HG03139 (cell line): ENCODE data around the gene CDC42BPA.

Experiments used
- ATAC-seq: cut with Tn5 transposase; IDR thresholded peaks from one replicate; pipeline ENCODE4 v1.9.1; 2021; ENCODE audit not compliant: unreplicated experiment

The CDC42BPA gene

DNA sequence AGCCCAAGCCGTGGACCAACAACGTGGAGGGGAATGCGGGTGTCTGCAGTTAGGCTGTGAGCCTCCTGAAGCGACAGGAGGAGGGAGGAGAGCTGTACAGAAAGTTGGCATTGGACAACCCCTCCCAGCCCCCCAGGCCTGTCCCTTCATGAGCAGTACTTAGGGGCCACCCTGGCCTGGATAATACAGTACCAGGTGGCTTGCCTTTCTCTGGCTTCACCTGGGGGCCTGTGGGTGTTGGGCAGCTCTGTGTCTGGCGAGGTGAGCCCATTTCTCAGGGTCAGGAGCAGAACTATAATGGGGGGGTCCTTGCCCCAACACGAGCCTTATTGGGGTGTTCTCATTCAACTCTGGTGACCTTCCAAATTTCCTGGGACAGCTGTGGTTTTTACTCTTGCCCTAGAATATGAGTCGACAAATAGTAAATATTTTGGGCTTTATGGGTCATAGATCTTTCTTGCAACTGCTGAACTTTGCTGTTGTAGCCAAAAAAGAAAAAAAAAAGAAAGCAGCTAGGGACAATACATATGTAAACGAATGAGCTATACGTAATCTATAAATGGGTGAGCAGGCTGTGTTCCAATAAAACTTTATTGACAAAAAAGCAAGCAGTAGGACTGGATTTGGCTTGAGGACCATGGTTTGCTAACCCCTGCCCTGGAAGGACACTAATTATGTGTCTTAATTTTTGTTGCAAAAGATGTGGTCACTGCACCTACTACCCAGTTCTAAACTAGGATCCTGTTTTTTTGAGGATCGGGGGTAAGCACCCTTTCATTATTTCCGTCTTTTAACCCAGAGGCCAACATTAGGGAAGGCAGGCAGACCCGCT lies 366.8 kb downstream of the CDC42BPA start:
- no peak for ATAC-seq

DNA sequence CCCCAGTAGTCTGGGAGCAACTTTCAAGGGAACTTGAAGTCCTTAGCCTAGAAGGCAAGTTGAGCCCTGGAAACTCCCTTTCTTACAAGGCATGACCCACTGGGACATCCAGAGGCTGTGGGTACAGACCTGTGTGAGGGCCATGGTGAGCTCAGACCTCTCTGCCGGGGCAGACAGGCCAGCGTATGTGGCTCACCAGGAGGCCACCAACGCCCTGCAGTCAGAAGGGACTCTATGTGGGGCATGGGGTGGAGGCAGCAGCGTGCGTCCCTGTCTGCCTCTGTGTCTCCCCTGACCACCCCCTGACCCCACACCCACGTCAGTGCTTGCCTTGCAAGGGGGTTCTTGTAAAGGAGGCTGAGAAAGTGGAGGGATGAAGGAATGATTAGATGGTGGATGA lies 367.4 kb downstream of the CDC42BPA start:
- ATAC-seq: no peak

DNA sequence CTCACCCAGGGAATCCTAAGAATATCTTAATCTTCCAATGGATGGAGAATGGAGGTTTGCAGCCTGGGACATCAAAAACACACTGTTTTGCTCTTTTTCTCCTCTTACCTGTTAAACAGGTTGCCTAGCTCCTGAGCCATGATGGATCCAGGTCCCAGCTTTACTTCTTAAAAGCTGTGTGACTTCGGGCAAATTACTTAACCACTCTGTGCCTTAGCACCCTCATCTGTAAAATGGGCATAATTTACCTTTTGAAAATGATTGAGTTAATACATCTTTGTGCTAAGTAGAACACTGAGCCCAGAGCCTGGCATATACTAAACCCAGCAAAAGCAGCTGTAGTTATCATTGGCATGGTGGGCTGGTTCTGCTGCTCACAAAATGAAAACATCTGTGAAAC lies 368.0 kb downstream of the CDC42BPA start:
- ATAC-seq: no peak

DNA sequence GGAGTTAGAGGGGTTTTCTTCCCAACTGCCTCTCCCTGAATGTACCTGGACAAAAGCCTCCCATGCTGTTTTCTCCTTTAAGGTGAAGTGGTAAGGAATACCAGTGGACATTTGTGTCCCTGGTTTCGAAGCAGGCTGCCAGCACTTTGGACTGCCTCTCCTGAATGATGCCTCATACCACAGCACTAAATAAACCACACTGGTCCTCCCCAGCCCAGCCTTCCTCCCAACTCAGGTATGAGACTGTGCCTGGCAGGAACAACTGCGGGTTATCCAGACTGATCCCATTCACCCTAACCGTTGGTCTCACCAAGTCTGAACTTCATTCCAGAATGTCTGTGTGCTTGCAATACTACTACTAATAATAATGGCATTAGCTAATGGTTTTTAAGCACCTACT lies 368.9 kb downstream of the CDC42BPA start:
- no peak for ATAC-seq

DNA sequence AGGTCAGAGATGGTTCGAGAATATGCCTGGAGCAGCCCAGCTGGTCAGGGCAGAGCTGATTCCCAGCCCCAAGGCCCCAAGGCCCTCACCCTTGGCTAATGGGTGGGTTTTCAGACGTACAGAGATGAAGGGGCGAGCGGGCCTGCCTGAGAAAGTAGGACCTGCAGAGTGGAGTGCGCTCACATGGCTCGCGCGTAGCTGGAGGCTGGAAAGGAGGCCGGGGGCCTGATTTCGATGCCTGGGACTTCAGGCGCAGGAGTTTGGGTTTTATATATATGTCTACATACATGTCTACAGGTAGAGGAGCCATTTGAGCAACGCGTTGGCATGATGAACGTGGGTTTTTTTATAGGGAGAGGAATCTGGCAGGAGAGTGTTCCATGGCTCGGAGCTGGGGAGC lies 369.3 kb downstream of the CDC42BPA start:
- no peak for ATAC-seq

DNA sequence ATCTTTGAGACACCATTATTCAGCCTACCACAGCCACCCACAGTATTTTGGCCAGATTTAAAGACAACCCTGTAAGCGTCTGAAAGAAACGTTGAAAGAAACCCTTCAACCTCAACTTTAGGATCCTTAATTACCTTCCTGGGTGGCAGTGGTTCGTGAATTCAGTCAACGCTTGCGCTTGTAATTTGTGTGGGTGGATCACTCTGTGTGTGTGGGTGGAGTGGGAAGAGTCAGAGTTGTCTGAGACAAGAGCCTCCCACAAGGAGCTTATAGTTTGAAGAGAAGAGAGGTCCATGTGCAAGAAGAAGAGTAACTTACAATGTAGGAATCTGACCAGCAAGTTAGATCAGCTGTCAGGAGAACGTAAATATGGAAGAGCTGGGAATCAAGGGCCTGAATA lies 369.8 kb downstream of the CDC42BPA start:
- ATAC-seq: no peak

DNA sequence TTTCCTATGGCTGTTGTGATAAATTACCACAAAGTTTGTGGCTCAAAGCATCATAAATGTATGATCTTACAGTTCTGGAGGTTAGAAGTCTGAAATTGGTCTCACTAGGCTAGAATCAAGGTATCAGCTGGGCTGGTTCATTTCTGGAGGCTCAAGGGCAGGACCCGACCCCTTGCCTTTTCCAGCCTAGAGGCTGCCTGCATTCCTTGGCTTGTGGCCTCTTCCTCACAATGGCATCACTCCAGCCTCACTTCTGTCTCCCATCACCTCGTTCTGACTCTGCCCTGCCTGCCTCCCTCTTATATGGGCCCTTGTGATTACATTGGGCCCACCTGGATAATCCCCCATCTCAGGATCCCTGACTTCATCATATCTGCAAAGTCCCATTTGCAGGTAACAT lies 370.2 kb downstream of the CDC42BPA start:
- no peak for ATAC-seq

DNA sequence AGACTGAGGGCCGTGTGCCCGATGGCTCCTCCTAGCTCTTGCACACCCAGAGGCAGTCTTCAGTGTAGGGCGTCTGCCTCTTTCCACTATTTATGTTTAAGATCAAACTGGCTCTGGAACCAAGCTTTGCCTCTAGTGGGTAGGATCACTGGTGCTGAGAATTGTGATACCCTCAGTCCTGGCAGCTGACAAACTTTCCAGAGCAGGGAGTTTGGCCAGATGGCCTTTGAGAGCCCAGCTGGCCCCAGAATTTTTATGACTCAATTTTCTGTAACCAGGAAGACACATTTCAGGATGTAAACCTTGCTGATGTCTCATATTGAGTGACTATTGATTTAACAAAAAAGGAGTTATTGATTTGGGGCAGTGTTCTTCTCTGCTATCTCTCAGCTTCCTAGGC lies 371.5 kb downstream of the CDC42BPA start:
- no peak for ATAC-seq

DNA sequence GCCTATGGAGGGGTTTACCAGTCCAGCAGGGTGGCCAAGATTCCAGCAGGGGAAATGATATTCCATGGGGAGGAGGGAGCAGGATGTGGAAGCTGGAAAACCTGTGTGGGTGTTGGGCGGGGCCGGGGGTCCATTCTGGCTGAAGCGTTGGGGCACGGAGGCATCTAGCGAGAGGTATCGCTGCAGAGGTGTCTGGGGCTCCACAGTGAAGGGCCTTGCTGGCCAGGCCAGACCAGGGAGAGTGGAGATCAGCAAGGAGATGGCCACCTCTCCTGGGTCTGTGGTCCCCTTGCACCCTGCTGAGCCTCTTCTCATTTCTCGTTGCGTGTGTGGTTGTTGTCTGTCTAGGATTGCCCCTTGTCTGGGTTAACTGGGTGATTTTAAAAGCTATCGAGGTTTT lies 372.0 kb downstream of the CDC42BPA start:
- ATAC-seq: no peak

DNA sequence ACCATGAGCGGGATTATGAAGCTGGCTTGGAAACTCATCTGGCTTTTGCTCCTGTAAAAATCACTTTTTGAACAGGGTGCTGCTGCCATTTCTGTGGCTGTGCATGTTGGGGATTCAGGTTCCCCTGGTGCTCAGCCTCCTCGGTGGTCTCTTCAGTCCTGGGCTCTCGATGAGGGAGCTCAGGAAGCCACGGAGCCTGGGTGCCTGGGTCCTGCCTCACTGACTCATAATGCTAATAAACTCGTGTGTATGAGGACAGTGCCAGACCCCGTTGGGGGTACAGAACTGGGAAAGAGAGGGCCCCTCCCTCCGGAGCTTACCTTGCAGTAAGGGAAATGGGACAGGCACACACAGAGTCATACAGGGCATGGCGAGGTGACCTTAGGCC lies 372.4 kb downstream of the CDC42BPA start:
- no peak for ATAC-seq

DNA sequence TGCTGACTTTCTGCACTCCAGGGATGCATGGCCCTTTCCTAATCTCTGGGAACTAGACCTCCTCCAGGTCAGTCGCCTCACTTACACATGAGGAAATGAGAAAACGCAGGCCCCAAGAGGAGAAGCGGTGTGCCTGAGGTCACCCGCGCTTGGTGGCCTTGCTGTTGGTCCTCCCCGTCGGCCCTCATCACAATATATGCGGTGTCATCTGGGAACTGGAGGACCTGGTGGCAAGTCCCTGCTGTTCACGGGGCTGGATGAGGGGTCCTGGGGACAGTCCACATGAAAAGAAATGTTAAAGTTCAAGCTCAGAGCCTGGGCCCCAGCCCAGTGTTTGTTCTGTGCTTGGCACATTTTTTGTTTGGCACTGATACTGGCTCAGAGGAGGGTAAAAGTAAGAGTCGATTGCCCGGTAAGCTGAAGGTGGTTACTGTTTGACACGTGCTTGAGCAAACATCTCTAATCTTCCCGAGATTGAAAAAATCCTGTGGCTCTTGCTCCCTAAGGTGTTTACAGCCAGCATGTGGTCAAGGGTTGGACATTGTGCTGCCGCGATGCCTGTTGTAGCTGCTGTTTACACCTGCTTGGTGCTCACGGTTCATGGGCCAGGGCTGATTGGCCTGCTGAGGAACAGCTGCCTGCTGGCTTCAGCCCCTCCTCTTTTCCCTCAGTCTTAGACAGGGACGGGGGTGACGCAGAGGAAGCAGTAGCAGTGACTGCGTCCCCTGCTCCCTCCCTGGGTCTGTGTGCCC lies 373.0 kb downstream of the CDC42BPA start:
- no peak for ATAC-seq

DNA sequence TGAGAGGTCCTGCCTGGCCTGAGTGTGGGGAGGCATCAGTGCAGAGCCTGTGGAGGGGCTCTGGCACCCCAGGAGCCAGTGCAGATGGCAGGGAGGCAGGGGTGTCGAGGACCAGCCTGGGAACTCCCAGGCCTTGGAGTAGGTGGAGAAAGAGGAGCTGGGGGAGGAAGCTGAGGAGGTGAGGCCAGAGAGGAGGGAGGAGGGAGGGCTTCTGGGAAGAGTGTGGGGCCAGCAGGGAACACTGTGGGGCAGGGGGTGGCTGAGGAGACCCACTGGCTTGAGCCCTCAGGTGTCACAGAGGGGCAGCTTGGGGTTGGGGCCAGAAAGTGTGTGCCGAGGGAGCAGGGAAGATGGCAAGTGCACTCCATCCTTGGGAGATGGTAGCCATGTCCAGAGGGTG lies 374.4 kb downstream of the CDC42BPA start:
- ATAC-seq: no peak

DNA sequence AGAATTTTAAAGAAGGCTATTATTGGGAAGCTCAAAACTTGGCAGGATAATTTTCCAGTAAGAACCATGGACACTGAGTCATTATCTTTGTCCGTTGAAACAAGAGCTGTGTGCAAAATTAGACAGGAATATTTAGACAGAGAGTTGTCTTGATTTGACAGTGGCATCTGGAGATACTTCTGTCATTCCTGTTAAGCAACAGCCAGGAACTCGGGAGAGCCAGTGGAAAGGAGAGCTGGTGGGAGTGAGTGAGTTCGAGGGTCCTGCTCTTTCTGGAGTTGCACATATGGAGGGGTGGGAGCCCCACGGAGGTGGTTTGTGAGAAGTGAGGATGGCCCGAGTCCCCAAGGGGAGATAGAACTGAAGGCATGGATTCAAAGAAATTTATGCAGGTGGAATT lies 375.1 kb downstream of the CDC42BPA start:
- ATAC-seq: no peak

DNA sequence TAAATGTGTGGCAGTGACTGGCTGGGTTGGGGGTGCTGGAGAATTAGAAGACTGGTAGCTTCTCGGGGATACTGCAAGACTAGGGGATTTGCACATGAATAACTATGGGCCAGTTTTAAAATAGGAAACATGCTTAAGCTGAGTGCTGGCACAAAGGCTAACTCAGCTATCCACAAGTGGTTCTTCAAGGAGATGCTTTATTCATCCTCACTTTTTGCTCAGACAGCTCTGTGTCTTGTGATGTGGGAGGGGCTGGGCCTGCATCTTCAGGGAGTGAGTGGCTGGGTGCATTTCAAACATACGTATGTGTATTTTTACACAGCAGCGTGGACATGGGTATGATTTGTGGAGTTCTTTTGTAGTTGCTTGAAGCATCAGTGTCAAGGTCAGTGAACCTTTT lies 375.9 kb downstream of the CDC42BPA start:
- no peak for ATAC-seq

DNA sequence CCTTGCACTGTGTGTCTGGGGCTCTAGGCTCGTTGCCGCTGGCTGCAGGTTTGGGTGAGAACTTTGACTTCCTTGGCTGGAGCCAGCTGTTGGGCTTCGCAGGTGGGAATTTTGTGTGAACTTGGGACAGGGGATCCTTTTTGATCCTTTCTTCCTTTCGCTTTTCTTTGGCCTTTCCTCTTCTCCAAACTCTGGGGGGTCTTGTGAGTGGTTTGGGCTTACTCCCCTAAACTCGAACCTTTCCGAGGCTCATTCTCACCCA lies 377.6 kb downstream of the CDC42BPA start:
- ATAC-seq: no peak

DNA sequence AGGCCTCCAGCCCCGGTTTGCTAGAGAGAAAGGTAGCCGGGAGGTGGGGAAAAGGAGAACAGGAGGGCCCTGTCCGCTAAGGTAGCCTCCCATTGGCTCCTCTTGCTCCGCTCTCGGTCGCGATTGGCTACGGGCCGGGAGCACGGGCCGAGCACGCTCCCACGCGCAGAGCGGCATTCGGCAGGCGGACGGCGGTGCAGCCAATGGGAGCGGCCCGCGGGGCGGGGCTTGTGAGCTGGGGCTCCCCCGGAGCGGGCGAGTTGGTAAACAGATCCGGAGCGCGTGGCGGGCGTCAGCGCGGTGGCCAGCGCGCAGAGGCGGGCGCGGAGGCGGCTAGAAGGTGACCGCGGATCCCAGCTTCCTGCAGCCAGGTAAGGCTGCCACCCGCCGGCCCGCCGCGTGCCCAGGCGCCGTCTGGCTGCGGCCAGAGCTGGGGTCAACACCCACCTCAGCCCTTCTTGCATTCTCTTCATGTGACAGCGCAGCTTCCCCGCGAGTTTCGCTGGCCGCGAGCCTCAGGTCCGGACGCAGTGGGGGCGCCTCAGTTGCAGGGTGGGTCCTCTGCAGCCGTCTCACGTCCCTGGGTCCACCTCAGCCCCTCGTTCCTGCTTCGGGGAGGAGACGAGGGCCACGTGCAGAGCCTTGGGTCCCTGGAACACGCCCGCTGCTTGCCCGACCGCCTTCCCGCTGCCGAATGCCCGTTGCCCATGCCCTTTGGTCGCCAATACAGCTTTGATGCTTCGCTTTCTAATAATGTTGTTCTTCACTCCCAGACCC lies 378.1 kb downstream of the CDC42BPA start, which contains the start of gene COQ8A:
Gene COQ8A, plus strand, starts transcription at position 266 of the 777 bp plus-strand sequence. CDS start 21,092 bp downstream, outside the sequence.
- ATAC-seq: peak; percentile 96
